HEK293 (cell line): ENCODE data around the gene COASY.
A peak's percentile ranks its signal among the peaks of the same experiment; 100 is the strongest.

ENCODE experiments used
- GLI4 ChIP-seq: fragments of 450-650 bp; formaldehyde crosslinking; IDR thresholded peaks from 2 replicates; pipeline ENCODE4 v1.5.1; 2016; ENCODE audit warnings: missing biosample characterization, missing genetic modification characterization
- MZF1 ChIP-seq: fragments of 450-650 bp; formaldehyde crosslinking; IDR thresholded peaks from 2 replicates; pipeline ENCODE4 v1.5.1; 2017; ENCODE audit warnings: missing biosample characterization, missing genetic modification characterization, borderline replicate concordance
- YY1 ChIP-seq: fragments of 450-650 bp; formaldehyde crosslinking; IDR thresholded peaks from 2 replicates; pipeline ENCODE4 v1.5.1; 2018; ENCODE audit warnings: missing biosample characterization, missing genetic modification characterization
- ZBTB17 ChIP-seq: fragments of 450-650 bp; formaldehyde crosslinking; IDR thresholded peaks from 2 replicates; pipeline ENCODE4 v1.5.1; 2016; ENCODE audit warnings: missing biosample characterization, missing genetic modification characterization
- ZBTB21 ChIP-seq: fragments of 450-650 bp; formaldehyde crosslinking; IDR thresholded peaks from 2 replicates; pipeline ENCODE4 v1.5.1; 2017; ENCODE audit warnings: missing biosample characterization, missing genetic modification characterization
- ZFP41 ChIP-seq: fragments of 450-650 bp; formaldehyde crosslinking; IDR thresholded peaks from 2 replicates; pipeline ENCODE4 v1.5.1; 2016; ENCODE audit warnings: missing biosample characterization, missing genetic modification characterization, borderline replicate concordance
- ZIC2 ChIP-seq: fragments of 450-650 bp; formaldehyde crosslinking; IDR thresholded peaks from 2 replicates; pipeline ENCODE4 v1.5.1; 2016; ENCODE audit warnings: missing biosample characterization, missing genetic modification characterization
- ZNF202 ChIP-seq: fragments of 450-650 bp; formaldehyde crosslinking; IDR thresholded peaks from 2 replicates; pipeline ENCODE4 v1.5.1; 2016; ENCODE audit warnings: missing biosample characterization, missing genetic modification characterization, borderline replicate concordance
- ZNF239 ChIP-seq: fragments of 450-650 bp; formaldehyde crosslinking; IDR thresholded peaks from 2 replicates; pipeline ENCODE4 v1.5.1; 2016; ENCODE audit warnings: missing biosample characterization, missing genetic modification characterization
- ZNF335 ChIP-seq: fragments of 450-650 bp; formaldehyde crosslinking; conservative IDR thresholded peaks from 2 replicates; pipeline ENCODE4 v1.5.1; 2016; ENCODE audit warnings: missing biosample characterization, missing genetic modification characterization
- ZNF350 ChIP-seq: fragments of 450-650 bp; formaldehyde crosslinking; IDR thresholded peaks from 2 replicates; pipeline ENCODE4 v1.5.0; 2017; ENCODE audit warnings: missing biosample characterization, mild to moderate bottlenecking, missing genetic modification characterization
- ZNF423 ChIP-seq: fragments of 450-650 bp; formaldehyde crosslinking; IDR thresholded peaks from 2 replicates; pipeline ENCODE4 v1.5.1; 2016; ENCODE audit warnings: missing biosample characterization, missing genetic modification characterization
- ZNF426 ChIP-seq: fragments of 450-650 bp; formaldehyde crosslinking; IDR thresholded peaks from 2 replicates; pipeline ENCODE4 v1.5.1; 2017; ENCODE audit warnings: missing biosample characterization, missing genetic modification characterization, mild to moderate bottlenecking, inconsistent platforms, moderate library complexity
- ZNF677 ChIP-seq: fragments of 450-650 bp; IDR thresholded peaks from 2 replicates; pipeline ENCODE4 v1.5.0; 2018; ENCODE audit warnings: missing biosample characterization, mild to moderate bottlenecking, missing genetic modification characterization, moderate library complexity
- ZNF76 ChIP-seq: fragments of 450-650 bp; formaldehyde crosslinking; IDR thresholded peaks from 2 replicates; pipeline ENCODE4; 2016; ENCODE audit warnings: low read depth, missing biosample characterization, missing genetic modification characterization, borderline replicate concordance
- ZNF777 ChIP-seq: fragments of 450-650 bp; formaldehyde crosslinking; IDR thresholded peaks from 2 replicates; pipeline ENCODE4 v1.5.1; 2017; ENCODE audit warnings: missing biosample characterization, missing genetic modification characterization, borderline replicate concordance
- ZNF843 ChIP-seq: fragments of 450-650 bp; formaldehyde crosslinking; IDR thresholded peaks from 2 replicates; pipeline ENCODE4 v1.5.1; 2016; ENCODE audit warnings: missing biosample characterization, missing genetic modification characterization
- ZSCAN30 ChIP-seq: fragments of 450-650 bp; IDR thresholded peaks from 2 replicates; pipeline ENCODE4 v1.5.1; 2018; ENCODE audit warnings: missing biosample characterization, mild to moderate bottlenecking, missing genetic modification characterization, moderate library complexity
- TF ChIP-seq, protein P1 (sequence below): fragments of 450-650 bp; formaldehyde crosslinking; IDR thresholded peaks from 2 replicates; pipeline ENCODE4 v1.5.0; 2017; ENCODE audit warnings: missing biosample characterization, missing genetic modification characterization, borderline replicate concordance
- TF ChIP-seq, protein P2 (sequence below): fragments of 450-650 bp; formaldehyde crosslinking; IDR thresholded peaks from 2 replicates; pipeline ENCODE4 v1.5.1; 2016; ENCODE audit warnings: missing biosample characterization, missing genetic modification characterization
- TF ChIP-seq, protein P3 (sequence below): fragments of 450-650 bp; formaldehyde crosslinking; IDR thresholded peaks from 2 replicates; pipeline ENCODE4 v1.5.1; 2016; ENCODE audit warnings: missing biosample characterization, missing genetic modification characterization
- TF ChIP-seq, protein P4 (sequence below): fragments of 450-650 bp; formaldehyde crosslinking; IDR thresholded peaks from 2 replicates; pipeline ENCODE4 v1.5.1; 2016; ENCODE audit warnings: missing biosample characterization, missing genetic modification characterization
- TF ChIP-seq, protein P5 (sequence below): fragments of 450-650 bp; formaldehyde crosslinking; IDR thresholded peaks from 2 replicates; pipeline ENCODE4 v1.5.1; 2016; ENCODE audit warnings: missing biosample characterization, missing genetic modification characterization
- TF ChIP-seq, protein P6 (sequence below): fragments of 450-650 bp; formaldehyde crosslinking; IDR thresholded peaks from 2 replicates; pipeline ENCODE4 v1.5.1; 2017; ENCODE audit warnings: missing biosample characterization, mild to moderate bottlenecking, missing genetic modification characterization, moderate library complexity
- TF ChIP-seq, protein P7 (sequence below): sonication (generic); formaldehyde crosslinking; IDR thresholded peaks from 2 replicates; pipeline ENCODE4 v1.8.1; 2022; ENCODE audit warnings: mild to moderate bottlenecking, moderate library complexity, missing genetic modification reagents

Gene COASY

DNA sequence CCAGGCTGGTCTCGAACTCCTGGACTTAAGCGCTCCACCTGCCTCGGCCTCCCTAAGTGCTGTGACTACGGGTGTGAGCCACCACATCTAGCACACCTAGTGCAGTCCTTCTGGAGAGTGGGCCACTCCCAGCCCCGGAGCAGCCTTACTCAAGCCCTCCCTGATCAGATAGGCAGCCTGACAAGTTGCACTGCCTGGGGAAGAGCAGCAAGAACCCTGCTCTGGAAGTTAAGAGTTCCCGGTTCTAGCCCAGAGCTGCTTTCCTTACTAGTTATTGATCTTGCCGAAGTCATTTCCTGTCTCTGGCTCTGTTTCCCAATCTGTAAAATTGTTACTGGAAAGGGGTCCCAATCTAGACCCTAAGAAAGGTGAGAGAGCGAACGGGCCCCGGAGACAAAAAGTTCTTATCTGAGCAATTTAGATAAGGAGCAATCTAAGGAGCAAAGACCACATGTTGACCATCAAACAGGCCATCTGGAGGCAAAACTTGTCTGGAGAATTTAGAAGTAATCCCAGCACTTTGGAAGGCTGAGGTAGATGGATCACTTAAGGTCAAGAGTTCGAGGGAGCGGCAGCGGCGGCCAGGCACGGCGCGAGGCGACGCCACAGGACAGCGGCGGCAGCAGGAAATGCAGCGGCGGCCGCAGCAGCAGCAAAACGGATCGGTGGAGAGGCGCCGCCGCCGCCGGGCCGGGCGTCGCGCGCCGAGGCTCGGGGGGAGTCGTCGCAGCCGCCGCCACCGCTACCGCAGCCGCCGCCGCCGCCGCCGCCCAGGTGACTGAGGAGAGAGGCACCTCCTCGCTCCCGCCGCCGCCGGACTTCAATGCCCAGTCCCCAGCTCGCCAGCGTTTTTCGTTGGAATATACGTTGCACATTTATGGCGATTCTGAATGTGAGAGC is 30.2 kb upstream of the COASY start (continued):
- TF ChIP-seq, protein P1, sequence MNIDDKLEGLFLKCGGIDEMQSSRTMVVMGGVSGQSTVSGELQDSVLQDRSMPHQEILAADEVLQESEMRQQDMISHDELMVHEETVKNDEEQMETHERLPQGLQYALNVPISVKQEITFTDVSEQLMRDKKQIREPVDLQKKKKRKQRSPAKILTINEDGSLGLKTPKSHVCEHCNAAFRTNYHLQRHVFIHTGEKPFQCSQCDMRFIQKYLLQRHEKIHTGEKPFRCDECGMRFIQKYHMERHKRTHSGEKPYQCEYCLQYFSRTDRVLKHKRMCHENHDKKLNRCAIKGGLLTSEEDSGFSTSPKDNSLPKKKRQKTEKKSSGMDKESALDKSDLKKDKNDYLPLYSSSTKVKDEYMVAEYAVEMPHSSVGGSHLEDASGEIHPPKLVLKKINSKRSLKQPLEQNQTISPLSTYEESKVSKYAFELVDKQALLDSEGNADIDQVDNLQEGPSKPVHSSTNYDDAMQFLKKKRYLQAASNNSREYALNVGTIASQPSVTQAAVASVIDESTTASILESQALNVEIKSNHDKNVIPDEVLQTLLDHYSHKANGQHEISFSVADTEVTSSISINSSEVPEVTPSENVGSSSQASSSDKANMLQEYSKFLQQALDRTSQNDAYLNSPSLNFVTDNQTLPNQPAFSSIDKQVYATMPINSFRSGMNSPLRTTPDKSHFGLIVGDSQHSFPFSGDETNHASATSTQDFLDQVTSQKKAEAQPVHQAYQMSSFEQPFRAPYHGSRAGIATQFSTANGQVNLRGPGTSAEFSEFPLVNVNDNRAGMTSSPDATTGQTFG (tag by site-specific recombination), result no peak
- TF ChIP-seq, protein P2, sequence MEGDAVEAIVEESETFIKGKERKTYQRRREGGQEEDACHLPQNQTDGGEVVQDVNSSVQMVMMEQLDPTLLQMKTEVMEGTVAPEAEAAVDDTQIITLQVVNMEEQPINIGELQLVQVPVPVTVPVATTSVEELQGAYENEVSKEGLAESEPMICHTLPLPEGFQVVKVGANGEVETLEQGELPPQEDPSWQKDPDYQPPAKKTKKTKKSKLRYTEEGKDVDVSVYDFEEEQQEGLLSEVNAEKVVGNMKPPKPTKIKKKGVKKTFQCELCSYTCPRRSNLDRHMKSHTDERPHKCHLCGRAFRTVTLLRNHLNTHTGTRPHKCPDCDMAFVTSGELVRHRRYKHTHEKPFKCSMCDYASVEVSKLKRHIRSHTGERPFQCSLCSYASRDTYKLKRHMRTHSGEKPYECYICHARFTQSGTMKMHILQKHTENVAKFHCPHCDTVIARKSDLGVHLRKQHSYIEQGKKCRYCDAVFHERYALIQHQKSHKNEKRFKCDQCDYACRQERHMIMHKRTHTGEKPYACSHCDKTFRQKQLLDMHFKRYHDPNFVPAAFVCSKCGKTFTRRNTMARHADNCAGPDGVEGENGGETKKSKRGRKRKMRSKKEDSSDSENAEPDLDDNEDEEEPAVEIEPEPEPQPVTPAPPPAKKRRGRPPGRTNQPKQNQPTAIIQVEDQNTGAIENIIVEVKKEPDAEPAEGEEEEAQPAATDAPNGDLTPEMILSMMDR (tag by site-specific recombination), result peak; percentile 41; the same call in 1 of the 2 replicates
- TF ChIP-seq ZFP41 (tag by site-specific recombination) (no peak), ZNF426 (tag by site-specific recombination) (no peak), ZNF202 (tag by site-specific recombination) (no peak), ZNF423 (tag by site-specific recombination) (no peak), ZNF677 (0 out of 2 replicates have a peak, but pooled peaks have one; percentile 26), ZNF239 (no peak), GLI4 (tag by site-specific recombination) (no peak), ZNF350 (tag by site-specific recombination) (no peak), ZNF335 (peak; percentile 43), ZNF777 (no peak), ZNF843 (tag by site-specific recombination) (no peak), YY1 (no peak), ZIC2 (tag by site-specific recombination) (no peak; the same call in 1 of the 2 replicates), ZNF76 (tag by site-specific recombination) (no peak), ZBTB21 (no peak), ZBTB17 (tag by site-specific recombination) (peak; percentile 80), MZF1 (no peak), ZSCAN30 (tag by site-specific recombination) (0 out of 2 replicates have a peak, but pooled peaks have one; percentile 37)
- TF ChIP-seq, protein P3, sequence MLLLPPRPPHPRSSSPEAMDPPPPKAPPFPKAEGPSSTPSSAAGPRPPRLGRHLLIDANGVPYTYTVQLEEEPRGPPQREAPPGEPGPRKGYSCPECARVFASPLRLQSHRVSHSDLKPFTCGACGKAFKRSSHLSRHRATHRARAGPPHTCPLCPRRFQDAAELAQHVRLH (tag by site-specific recombination), result no peak
- TF ChIP-seq, protein P4, sequence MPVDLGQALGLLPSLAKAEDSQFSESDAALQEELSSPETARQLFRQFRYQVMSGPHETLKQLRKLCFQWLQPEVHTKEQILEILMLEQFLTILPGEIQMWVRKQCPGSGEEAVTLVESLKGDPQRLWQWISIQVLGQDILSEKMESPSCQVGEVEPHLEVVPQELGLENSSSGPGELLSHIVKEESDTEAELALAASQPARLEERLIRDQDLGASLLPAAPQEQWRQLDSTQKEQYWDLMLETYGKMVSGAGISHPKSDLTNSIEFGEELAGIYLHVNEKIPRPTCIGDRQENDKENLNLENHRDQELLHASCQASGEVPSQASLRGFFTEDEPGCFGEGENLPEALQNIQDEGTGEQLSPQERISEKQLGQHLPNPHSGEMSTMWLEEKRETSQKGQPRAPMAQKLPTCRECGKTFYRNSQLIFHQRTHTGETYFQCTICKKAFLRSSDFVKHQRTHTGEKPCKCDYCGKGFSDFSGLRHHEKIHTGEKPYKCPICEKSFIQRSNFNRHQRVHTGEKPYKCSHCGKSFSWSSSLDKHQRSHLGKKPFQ (tag by site-specific recombination), result peak; percentile 56
- TF ChIP-seq, protein P5, sequence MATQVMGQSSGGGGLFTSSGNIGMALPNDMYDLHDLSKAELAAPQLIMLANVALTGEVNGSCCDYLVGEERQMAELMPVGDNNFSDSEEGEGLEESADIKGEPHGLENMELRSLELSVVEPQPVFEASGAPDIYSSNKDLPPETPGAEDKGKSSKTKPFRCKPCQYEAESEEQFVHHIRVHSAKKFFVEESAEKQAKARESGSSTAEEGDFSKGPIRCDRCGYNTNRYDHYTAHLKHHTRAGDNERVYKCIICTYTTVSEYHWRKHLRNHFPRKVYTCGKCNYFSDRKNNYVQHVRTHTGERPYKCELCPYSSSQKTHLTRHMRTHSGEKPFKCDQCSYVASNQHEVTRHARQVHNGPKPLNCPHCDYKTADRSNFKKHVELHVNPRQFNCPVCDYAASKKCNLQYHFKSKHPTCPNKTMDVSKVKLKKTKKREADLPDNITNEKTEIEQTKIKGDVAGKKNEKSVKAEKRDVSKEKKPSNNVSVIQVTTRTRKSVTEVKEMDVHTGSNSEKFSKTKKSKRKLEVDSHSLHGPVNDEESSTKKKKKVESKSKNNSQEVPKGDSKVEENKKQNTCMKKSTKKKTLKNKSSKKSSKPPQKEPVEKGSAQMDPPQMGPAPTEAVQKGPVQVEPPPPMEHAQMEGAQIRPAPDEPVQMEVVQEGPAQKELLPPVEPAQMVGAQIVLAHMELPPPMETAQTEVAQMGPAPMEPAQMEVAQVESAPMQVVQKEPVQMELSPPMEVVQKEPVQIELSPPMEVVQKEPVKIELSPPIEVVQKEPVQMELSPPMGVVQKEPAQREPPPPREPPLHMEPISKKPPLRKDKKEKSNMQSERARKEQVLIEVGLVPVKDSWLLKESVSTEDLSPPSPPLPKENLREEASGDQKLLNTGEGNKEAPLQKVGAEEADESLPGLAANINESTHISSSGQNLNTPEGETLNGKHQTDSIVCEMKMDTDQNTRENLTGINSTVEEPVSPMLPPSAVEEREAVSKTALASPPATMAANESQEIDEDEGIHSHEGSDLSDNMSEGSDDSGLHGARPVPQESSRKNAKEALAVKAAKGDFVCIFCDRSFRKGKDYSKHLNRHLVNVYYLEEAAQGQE, result no peak
- TF ChIP-seq, protein P6, sequence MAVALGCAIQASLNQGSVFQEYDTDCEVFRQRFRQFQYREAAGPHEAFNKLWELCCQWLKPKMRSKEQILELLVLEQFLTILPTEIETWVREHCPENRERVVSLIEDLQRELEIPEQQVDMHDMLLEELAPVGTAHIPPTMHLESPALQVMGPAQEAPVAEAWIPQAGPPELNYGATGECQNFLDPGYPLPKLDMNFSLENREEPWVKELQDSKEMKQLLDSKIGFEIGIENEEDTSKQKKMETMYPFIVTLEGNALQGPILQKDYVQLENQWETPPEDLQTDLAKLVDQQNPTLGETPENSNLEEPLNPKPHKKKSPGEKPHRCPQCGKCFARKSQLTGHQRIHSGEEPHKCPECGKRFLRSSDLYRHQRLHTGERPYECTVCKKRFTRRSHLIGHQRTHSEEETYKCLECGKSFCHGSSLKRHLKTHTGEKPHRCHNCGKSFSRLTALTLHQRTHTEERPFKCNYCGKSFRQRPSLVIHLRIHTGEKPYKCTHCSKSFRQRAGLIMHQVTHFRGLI (tag by site-specific recombination), result 0 out of 2 replicates have a peak, but pooled peaks have one; percentile 18
- TF ChIP-seq, protein P7, sequence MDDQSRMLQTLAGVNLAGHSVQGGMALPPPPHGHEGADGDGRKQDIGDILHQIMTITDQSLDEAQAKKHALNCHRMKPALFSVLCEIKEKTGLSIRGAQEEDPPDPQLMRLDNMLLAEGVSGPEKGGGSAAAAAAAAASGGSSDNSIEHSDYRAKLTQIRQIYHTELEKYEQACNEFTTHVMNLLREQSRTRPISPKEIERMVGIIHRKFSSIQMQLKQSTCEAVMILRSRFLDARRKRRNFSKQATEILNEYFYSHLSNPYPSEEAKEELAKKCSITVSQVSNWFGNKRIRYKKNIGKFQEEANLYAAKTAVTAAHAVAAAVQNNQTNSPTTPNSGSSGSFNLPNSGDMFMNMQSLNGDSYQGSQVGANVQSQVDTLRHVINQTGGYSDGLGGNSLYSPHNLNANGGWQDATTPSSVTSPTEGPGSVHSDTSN, result no peak
